HG03175 (cell line): Measurements from ENCODE around the gene TRPC4AP.

Source experiments
- ATAC-seq: cut with Tn5 transposase; IDR thresholded peaks from one replicate; pipeline ENCODE4 v1.9.1; 2021; ENCODE audit warnings: mild to moderate bottlenecking, moderate library complexity; ENCODE audit not compliant: unreplicated experiment

TRPC4AP gene

DNA sequence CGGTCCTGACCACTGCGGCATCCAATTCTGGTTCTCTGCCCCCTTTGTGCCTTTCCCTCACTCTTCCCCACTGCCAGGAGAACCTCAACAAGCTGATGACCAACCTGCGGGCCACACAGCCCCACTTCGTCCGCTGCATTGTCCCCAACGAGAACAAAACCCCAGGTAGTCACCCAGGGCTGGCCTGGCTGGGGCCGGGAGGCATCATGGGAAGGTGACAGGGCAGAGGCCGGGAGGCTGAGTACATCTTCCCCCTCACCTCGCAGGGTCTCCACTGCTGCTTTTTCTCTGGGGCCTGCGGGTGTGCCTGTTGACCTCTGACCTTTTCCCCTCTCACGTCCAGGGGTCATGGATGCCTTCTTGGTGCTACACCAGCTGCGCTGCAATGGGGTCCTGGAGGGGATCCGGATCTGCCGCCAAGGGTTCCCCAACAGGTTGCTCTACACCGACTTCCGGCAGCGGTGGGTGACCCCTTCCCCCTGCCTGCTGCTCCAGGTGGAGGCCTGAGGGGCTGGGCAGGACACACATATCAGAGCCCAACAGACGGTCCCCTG, 101.9 kb downstream of the TRPC4AP start:
- no peak for ATAC-seq

DNA sequence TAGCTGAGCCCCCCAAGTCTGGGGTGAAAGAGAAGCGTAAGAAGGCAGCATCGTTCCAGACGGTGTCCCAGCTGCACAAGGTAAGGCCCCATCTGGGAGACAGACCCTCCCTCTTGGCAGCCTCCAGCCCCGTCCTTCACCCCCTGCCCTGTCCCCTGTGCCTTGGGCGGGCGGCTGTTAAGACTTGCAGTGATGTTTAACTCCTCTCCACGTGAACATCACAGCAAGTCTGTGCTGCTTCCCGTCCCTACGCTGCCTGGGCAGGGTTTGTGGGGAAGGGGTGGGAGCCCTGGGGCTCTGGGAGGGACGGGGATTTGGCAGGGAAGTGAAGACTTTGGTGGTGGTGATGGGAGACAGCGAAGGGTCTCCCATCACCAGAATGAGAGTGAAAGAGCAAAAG, 102.4 kb downstream of the TRPC4AP start:
- no peak for ATAC-seq

DNA sequence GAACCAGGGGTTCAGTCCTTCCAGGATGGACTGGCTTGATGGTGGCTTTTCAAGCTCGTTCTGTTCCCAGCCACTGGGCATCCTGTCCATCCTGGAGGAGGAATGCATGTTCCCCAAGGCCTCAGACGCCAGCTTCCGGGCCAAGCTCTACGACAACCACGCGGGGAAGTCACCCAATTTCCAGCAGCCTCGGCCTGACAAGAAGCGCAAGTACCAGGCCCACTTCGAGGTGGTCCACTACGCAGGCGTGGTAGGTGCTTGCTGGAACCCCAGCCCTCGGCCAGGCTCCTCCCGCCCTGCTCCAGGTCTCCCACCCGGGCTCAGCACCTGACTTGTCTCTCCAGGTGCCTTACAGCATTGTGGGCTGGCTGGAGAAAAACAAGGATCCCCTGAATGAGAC, 102.9 kb downstream of the TRPC4AP start:
- ATAC-seq, result no peak

DNA sequence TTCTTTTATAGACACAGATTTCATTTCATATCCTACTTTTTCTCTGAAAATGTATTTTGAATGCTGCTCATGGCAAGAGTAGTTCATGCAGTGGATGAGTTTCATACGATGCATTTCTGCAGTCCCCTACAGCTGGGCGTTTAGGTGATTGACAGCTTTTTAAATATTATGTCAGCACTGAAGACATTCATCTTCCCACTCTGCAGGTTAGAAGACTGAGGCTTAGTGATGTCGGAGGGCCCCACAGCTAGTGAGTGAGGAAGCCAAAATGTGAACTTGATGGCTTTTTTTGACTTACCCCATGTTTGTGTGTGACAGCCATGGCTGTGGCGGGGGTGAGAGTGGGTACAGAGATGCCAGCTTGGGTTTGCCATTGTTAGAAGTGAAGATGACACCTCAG, 103.5 kb downstream of the TRPC4AP start:
- no peak for ATAC-seq

DNA sequence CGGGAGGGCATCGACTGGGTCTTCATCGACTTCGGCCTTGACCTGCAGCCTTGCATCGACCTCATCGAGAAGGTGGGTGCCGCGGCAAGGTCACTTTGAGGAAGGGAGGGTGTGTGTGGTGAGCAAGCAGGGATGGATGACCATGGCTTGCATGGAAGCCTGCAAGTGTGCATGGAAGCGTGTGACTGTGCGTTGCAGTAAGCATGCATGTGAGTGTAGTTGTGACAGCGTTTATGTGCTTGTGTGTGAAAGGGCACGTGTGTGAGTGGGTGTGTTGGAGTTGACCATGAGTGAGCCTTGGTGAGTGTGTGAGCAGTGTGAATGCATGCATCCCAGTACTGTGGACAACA, 104.4 kb downstream of the TRPC4AP start:
- no peak for ATAC-seq

DNA sequence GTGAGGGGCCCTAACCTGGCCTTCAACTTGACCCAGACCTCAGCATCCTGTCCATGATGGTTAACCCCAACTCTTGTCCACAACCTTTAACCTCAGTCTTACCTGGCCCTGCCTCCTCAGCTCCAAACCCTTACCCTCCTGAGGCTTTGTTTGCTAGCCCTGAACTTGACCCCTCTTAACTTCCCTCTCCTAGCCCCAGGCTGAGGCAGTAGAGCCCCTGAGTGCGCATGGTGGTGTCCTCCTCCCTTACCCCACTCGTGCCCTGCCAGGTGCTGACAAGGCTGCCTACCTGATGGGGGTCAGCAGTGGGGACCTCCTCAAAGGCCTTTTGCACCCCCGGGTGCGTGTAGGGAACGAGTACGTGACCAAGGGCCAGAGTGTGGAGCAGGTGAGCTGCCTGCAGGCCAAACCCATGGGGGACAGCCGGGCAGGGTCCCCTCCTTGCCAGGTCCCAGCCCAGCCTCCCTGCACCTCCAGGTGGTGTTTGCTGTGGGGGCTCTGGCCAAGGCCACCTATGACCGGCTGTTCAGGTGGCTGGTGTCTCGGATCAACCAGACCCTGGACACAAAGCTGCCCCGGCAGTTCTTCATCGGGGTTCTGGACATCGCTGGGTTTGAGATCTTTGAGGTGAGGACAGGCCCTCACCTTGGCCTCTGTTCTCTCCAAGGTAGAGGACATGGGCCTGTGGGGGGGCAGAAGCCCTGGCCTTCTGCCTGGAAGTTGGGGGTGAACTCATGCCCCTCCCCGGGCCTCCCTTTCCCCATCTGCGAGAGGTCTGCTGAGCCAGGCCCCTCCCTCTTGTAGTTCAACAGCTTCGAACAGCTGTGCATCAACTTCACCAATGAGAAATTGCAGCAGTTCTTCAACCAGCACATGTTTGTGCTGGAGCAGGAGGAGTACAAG, 105.1 kb downstream of the TRPC4AP start:
- ATAC-seq, result no peak

DNA sequence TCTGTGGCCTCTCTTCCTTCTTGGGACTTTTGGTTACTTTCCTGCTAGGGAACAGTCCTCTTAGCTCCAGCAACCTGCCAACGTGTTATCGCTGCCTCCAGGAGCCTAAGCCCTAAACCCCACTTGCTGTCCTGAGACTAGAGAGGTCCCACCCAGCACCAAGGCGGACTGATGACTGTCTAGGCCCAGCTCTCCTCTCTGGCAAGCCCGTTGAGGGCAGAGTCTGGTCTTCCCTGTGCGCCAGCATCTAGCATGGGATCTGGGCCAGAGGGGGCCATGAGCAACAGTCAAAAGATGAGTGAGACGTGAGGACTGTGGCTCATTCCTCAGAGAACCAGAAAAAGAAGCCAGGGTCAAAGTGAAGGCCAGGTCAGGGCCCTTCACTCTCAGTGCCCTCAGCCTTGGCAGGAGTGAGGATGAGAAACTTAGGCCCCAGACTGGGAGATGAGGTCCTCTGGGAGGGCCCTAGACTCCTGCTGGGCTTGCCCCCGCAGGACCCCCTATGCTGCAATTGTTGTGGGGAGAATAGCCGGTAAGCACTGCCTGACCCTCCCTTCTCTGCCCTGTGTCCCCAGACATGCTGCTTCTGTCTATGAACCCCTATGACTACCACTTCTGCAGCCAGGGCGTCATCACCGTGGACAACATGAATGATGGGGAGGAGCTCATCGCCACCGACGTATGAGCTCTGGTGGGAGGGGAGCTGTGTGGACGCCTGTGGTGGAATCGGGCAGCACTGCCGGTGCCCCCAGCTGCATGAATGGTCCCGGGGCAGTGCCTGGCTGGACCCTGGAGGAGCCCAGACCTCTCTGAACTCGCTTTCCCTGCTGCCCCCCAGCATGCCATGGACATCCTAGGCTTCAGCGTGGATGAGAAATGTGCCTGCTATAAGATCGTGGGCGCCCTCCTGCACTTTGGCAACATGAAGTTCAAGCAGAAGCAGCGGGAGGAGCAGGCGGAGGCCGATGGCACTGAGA, 106.0 kb downstream of the TRPC4AP start:
- no peak for ATAC-seq

DNA sequence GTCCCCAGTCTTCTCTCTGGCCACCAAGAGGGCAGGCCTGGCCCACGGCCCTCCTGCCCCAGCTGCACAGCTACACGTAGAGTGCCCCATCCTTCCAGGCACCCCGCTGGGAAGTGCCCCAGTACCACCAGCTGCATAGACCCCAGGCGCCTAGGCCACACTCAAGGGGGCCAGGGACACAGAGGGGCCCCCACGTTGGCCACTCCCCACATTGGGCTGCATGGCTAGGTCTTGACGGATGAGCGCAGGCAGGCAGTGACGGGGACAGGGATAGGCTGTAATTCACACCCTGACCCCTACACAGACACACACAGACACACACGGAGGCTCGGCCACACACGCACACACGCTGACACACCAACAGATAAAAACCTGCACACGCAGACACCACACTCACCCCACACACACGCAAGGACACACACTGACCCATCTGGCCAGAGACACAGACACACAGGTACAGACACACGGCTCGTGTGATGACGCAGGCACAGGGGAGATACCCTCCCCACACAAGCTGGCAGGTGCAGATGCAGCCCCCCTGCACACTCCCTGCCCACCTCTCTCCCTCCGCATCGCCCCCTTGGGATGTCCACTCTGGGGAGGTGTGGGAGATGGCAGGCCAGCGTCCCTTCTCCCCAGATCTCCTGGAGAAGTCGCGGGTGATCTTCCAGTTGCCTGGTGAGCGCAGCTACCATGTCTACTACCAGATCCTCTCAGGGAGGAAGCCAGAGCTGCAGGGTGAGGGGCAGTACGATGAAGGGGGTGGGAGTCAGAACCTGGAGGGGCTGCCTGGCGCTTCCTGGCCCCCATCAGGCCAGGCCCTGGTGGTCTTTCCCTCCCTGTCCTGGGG, 106.9 kb downstream of the TRPC4AP start:
- no peak for ATAC-seq

DNA sequence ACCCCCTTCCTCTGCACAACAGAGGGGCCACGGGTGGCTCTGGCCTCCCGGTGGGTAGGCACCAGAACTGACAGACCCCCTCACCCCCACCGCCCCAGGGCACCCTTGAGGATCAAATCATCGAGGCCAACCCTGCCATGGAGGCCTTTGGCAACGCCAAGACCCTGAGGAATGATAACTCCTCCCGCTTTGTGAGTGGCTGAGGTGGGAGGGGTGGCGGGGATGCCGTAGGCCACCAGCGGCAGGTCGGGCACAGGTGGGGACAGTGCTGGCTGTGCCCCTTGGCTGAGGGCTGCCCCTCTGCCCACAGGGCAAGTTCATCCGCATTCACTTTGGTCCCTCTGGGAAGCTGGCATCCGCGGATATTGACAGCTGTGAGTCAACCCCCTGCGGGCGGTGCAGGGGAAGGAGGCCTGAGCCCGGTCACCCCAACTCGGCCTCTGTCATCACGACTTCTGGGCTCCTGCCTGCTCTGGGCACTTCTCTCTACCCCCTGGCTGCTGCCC, 107.8 kb downstream of the TRPC4AP start:
- ATAC-seq, result no peak

DNA sequence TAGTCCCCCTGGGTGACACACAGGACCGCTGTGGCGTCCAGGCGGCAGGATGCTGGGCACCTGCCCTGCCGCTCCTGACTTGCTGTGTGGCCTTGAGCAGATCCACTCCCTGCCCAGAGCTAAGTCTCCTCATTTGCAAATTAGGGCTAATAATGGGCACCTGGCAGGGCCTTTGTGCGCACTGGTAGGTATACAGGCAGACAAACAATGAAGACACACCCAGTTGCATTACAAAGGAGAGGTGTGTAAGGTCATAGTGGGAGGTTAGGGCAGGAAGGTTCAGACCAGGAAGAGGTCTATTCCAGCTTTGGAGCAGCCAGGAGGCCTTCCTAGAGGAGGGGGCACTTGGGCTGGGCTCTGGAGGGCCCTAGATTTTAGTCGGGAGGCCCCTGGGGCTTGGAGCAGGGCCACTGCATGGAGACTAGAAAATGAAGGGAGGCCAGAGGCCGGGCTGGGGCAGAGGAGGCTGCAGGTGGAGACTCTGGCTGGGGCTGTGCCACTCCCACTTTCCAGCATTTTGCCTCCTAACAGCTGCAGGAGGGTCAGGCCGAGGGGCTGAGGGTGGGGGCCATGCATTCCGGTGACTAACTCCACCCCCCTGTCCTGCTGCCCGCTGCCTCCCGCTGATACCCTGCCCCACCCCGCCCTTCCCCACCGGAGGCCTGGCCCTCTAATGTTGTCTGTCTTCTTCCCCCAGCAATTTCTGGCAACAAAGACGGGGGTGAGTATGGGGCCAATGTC, 108.4 kb downstream of the TRPC4AP start:
- ATAC-seq, result no peak

DNA sequence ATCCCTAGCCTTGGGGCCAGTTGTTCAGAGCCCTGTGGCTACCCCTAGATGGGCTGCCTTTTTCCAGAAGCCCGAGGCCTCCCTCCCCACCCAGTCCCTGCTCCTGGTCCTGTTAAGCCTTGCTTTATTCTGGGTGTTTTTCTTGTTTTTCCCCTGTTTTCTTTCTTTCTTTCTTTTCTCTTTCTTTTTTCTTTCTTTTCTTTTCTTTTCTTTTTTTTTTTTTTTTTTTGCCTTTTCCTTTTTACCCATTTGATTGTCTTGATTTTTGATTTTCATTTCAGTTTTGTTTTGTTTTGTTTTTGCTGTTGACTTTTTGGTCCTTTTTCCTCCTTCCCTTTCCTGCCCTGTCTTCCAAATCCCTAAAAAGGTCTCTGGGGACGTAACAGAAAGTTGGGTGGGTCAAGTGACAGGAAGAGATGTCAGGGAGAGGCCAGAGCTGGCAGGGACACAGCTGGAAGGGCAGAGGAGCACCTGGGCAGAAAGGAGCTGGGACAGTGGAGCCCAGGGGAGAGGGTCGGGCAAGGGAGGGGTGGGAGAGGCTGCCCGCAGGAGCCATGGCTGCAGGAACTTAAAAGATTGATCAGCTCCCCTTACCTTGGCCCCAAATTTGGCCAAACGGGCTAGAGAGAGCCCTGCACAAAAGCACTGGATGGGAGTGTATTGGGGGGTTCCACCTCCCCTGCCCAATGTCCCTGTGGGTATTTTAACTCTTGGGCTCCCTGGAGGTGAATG, 109.4 kb downstream of the TRPC4AP start:
- ATAC-seq, result no peak

DNA sequence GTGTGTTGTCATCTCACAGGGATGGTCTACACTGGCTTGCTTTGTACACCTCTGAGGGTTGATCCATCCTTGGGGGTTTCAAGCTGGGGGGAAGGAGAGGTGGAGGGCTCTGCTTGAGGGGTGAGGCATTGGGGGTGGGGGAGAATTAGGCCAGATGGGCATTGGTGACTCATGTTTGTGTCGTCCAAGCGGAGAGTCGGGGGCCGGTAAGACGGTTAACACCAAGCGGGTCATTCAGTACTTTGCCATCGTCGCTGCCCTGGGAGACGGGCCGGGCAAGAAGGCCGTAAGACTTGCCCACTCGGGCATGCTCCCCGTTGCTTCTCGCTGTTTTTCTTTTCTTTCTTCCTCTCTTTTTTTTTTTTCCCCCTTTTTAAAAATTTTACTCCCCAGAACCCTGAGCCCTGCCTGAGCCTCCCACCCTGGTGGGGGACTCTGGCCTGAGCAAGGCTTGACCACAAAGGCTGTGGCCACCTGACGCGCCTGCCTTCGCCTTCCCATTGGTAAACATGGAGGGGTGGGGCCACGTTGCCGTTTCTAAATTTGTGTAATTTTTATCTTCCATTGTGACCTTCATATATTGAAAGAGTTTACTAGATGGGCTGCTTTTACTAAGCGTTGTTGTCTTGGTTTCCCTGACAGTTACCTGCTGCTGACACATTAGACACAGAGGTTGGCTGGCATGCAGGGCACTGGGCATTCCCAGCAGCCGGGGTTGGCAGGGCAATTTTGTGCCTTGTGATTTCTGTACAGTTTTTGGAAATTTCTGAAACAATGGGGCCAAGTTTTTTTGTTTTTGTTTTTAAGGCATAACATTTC, 110.1 kb downstream of the TRPC4AP start:
- ATAC-seq, result no peak

DNA sequence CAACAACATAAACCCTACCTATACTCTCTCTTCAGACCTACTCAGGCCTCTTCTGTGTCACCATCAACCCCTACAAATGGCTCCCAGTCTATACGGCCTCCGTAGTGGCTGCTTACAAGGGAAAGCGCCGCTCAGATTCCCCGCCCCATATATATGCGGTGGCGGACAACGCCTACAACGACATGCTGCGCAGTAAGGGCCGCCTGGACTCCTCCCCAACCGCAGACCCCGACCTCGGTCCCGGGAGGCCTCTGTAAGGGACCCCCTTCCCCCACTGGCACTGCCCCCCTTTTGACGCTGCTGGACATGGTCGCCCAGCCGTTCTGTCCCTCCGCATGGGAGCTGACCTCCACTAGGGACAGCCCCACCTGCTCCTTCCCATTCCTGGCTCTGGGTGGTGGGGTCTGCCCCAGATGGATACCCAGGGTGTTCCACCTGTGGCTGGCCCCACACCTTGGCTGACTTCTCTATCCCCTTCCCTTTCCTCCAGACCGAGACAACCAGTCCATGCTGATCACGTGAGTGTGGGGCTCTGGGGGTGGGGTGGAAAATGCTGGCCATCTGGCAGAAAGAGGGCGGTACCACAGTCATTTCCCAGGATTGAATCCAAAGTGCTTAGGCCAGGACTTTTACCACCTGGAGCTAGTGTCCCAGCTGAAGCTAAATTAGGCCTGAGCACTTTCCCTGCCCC, 111.9 kb downstream of the TRPC4AP start:
- no peak for ATAC-seq

DNA sequence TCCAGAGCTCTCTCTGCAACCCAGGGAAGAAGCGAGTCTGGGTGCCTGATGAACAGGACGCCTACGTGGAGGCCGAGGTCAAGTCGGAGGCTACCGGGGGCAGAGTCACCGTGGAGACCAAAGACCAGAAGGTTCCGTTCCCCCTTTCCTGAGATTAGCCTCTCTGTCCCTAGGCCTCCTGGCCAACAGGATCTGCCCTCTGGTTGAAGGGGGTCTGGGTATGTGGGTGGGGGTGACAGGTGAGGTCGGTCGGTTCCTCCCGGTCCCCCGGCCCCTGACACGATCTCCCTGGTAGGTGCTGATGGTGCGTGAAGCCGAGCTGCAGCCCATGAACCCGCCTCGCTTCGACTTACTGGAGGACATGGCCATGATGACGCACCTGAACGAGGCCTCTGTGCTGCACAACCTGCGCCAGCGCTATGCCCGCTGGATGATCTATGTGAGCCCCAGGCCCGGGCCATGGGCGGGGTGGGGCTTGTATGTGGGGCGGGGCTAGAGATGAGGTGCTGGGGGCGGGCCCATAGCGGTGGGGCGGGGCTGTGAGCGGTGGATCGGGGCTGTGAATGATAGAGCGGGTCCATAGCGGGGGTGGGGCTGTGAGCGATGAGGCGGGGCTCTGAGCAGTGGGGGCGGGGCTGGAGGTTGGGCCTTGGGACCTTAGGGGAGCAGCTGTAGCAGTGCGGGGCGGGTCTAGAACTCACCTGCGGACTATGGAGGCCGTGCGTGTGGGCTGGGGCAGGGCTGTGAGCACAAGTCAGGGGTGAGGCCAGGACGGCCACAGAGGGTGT, 113.0 kb downstream of the TRPC4AP start:
- no peak for ATAC-seq

DNA sequence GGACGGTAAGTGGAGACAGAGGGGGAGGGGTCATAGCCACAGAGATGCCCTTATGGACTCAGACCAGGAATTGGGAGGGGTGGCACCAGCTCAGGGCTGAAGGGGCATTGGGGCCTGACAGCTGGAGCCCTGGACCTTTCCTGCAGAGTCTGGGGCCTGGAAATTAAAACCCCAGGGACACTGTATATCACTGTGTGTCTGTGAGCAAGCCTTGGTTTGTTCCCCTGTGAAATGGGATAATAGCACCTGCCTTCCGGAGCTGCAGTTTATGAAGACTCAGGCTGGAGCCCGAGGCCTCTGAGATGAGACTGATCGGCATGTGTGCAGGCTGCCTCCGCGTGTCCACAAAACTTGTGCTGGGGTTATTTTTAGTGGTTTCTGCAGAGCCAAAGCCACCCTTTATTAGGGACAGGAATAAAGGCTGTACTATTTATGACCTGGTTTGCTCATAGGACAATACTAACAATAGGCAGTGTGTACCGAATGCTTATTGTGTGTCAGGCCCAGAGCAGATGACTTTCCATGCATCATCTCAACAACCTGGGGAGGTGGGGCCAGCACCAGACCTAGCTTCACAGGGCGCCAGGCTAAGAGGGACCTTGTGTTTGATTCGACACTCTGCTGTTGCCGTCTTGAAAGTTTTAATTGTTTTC, 114.4 kb downstream of the TRPC4AP start:
- ATAC-seq, result no peak

DNA sequence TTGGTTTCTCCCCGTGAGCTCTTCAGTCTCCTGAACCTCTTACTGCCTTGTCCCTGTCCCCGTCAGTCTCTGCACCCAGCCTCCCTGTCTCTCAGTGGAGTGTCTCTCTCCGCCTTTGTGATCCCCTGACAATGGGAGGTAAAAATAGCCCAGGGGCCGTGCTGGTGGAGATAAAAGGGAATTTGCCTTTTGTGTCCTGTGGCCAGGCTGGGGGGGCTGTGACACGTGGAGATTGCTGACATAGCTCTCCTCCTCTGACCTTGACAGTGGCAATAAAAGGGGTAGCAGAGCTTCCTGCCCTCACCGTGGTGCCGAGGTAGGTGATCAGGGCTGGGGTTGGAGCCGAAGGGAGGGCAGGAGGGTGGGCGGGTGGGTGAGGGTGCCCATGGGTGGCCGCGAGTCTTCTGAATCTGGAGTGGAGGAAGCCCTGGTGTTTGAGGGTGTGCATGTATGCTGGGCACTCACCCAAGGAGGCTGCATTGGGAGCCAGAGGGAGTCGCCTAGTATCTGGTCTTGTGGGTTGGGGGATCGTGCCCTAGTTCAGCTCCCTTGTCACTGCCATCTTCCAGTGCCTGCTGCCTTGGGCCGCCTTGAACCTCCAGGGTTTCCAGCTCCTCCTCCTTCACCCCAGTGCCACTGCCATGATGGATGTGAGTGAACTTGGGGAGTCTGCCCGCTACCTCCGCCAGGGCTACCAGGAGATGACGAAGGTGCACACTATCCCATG, 115.1 kb downstream of the TRPC4AP start:
- no peak for ATAC-seq
